ENCODE results near the gene MSI2.

Gene MSI2

DNA sequence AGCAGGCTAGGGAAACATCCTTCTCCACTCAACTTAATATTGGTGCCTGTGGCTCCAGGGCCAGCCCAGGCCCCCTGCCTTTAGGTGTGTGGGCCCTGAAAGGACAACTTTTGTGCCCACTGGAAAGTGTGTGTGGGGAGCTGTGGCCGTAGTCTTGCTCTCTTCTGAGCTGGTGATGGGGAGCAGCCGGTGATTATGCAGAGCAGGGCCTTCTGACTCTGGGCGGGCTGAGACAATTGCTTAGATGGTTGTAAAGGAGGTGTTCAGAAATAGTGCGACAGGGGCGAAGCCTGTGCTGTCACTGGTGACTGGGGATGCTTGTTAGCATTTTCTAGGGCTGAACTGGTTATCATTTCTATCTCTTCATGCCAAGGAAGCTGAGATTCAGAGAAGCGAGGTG is 62.6 kb downstream of the MSI2 start:
- DNase-seq (ENCODE audit: low read depth): no peak

DNA sequence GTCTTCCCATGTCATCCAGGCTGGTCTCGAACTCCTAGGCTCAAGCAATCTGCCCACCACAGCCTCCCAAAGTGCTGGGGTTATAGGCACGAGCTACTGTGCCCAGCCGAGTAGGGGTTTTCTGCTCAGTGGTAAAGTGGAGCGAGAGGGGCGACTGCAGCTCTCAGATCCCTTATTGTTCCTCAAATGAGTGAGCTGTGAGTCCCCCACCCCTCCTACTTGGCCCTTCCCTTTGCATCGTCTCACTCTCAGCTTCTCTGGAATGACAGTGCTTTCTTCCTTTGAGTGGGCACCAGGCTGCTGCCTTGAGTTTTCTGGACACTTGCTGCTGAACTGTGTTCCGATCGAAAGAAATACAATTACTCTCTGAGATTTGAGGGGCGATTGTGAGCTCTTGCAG is 63.5 kb downstream of the MSI2 start:
- no peak for DNase-seq (ENCODE audit: low read depth)

GRCh38 chr17:57323391-57323790 is 67.1 kb downstream of the MSI2 start:
- DNase-seq (ENCODE audit: low read depth): no peak

GRCh38 chr17:57324060-57324459 is 67.7 kb downstream of the MSI2 start:
- DNase-seq (ENCODE audit: low read depth): no peak

GRCh38 chr17:57324631-57325030 is 68.3 kb downstream of the MSI2 start:
- no peak for DNase-seq (ENCODE audit: low read depth)

DNA sequence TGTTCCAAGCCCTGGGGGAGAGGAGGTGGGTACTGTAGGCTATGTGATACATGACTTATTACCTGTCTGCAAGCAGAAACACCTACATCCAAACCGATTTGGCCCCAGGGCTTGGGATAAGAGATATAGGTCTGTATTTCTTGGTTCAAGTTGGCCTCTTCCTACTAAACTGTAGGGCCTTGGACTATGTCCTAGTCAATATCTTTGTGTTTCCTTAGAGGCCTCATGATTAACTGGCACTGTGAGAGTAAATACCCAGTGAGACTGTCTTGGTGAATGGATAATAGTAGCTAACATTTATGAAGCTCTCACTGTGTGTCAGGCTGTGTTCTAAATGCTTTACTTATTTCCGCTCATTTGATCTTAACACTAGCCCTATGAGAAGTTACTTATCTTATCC is 70.0 kb downstream of the MSI2 start:
- no peak for DNase-seq (ENCODE audit: low read depth)

DNA sequence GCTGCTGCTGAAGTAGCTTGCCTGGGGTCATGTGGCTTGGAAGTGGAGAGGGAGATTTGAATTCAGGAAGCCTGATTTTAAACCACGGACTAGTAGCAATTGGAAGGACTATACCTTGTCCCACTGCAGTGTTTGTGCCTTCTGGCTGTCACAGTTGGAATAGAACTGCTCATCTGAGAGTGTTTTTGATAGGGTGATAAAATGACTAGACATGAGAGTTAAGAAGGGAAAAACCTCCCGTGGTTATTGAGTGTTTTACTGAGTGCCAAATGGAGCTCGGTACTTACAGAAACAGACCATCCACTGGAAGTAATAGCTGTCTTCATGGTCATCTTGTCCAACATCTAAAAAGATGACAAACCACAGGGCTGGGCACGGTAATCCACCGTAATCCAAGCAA is 70.4 kb downstream of the MSI2 start:
- no peak for DNase-seq (ENCODE audit: low read depth)

DNA sequence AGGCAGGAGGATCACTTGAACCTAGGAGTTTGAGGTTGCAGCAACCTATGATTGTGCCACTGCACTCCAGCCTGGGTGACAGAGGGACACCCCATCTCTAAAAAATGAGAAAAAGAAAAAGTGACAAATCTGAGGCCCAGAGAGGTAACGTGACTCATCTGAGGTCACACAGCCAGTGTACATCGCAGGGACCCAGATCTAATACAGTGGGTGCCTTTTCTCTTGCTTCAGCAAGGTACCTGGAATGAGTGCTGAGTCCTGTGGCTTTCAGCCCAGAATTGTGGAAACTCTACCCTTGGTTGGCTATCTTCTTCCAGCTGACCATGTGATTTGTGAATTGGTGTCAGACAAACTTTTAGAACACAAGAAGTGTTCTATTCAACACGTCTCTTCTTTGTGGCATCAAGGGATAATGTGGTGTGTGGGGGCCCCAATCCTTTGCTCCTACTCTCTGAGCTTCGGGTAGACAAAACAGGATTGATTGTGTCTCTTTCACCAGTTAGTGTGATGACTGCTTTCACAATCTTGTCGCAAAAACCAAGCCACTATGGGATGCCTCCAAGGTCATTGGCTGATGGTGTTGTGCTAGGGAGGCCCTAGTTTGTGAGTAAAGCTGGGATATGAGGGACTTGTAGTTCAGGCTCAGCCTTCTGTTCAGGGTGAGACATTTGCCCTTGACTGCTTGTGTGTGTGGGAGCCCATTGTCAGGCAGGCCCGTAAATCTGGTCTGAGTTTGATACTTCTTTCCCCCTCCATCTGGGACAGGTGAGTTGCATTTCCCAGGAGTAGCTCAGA is 71.0 kb downstream of the MSI2 start:
- DNase-seq (ENCODE audit: low read depth): no peak

- DNase-seq (ENCODE audit: low read depth): no peak
These were observed 72.0 kb downstream of the MSI2 start for GRCh38 chr17:57328109-57328882.

DNA sequence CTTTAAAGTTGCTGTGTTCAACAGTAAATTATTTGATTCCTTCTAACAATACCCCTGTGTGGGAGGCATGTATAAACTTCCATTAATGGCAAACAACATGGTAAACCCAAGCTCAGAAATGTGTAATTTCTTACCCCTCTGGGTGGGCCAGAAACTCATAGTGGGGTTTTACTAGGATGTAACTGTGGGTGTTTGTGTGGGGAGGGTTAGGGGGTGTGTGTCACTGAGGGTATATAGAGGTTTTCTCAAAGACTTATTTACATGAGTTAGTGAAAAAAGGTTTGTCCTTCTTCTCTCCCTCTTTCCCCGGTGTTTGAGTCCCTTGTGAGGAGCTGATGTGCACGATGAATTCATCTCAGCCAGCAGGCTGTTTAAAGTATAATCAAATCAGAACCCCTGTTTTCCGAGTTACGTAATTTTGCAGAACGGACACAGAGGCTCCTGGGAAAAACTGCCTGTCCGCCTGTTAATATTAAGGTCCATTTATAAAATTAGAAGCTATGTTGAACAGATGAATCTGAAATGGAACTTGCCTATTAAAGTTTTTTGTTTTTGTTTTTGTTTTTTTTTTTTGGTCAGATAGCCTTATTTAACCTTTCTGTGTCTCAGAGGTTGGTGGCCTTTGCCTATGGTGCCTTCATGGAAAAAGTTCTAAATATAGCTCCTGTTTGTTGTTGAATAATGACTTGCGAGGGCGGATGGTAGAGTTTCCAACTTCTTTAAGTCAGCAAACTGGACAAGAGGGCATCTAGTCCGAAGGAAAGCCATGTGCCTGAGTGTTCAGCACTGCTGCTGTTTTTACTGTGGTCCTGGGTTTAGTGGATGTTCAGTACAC is 73.3 kb downstream of the MSI2 start:
- no peak for DNase-seq (ENCODE audit: low read depth)

DNA sequence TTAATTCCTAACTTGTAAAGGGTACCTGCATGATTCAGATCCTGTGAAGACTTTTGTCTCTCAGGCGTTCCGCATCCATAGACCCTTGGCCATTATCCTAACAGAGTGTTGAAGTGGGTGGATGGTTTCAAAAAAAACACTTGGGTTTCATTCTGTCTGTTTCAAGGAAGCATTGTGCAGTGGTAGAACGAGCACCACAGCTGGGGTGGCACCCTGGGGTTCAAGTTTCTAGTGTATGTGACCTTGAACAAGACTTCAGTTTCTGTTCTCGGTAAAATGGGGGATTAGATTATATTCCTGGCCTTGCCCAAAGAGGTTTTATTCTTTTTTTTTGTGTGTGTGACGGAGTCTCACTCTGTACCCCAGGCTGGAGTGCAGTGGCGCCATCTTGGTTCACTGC is 74.3 kb downstream of the MSI2 start:
- DNase-seq (ENCODE audit: low read depth): no peak

DNA sequence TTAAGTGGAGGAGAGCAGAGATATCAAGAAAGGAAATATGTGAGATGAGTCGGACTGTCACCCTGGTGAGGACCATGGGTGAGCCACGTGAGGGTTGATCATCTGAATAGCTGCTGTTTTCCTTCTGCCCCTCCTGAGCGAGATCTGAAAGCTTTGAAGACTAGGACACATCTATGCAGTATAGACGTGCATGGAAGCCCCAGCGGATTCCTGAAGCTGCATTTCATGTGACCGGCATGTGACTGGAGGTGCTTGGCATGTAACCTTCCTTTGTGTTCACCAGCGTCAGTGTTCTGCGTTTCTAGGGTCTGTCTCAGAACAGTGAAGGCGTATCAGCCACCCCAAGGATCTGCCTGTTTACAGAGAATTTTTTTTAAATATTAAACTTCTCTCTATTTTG is 75.1 kb downstream of the MSI2 start:
- no peak for DNase-seq (ENCODE audit: low read depth)

- DNase-seq (ENCODE audit: low read depth): no peak
These were observed 76.2 kb downstream of the MSI2 start for GRCh38 chr17:57332501-57332900.

DNA sequence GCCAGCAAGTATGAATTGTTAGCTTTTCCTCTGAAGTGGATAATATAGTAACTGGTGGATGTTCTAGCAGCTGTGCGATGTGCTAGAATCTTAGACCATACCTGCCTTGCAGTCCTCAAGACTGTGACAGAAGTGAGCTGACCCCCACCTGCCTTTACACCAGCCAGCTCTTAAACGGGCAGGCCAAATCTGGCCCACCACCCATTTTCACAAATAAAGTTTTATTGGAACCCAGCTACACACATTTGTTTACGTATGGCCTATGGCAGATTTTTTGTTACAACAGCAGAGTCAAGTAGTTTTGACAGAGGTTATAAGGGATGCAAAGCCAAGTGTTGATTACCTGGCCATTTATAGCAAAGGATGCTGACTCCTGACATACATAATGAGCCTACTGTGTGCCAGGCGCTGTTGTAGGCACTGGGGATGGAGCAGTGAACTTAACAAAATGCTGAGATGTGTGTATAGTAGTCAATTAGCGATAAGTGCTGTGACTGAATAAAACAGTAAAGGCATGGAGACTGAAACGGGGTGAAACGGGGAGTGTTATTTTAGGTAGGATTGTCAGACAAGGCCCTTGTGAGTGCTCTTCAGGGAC is 79.0 kb downstream of the MSI2 start:
- no peak for DNase-seq (ENCODE audit: low read depth)

GRCh38 chr17:57337390-57337789 is 81.1 kb downstream of the MSI2 start:
- DNase-seq (ENCODE audit: low read depth): no peak

DNA sequence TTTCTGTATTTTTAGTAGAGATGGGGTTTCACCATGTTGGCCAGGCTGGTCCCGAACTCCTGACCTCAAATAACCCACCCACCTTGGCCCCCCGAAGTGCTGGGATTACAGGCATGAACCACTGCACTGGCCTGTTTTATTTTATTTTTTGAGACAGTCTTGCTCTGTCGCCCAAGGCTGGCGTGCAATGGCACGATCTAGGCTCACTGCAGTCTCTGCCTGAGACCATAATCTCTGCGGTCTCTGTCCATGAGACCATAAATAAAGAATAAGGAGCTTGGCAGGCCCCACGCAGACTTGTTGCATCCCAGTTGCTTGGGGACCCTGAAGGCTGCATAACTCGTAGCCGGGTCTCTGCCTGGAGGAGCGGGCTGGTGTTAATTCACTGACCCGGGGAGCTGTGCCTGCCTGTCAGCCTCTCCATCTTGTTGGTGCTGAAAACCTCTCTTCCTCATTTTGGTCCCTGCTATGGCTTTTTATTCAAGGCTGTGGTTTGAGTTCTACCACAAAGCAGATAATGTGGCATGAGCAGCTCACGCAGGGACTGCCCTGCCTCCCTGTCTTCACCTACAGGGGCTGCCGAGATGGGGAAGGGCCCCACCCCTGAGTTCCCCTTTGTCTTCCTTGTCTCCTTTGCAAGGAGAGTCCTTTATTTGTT is 82.1 kb downstream of the MSI2 start:
- no peak for DNase-seq (ENCODE audit: low read depth)

- no peak for DNase-seq (ENCODE audit: low read depth)
These were observed 84.0 kb downstream of the MSI2 start for GRCh38 chr17:57340160-57340981.

GRCh38 chr17:57341611-57342540 is 85.6 kb downstream of the MSI2 start:
- DNase-seq (ENCODE audit: low read depth): no peak

DNA sequence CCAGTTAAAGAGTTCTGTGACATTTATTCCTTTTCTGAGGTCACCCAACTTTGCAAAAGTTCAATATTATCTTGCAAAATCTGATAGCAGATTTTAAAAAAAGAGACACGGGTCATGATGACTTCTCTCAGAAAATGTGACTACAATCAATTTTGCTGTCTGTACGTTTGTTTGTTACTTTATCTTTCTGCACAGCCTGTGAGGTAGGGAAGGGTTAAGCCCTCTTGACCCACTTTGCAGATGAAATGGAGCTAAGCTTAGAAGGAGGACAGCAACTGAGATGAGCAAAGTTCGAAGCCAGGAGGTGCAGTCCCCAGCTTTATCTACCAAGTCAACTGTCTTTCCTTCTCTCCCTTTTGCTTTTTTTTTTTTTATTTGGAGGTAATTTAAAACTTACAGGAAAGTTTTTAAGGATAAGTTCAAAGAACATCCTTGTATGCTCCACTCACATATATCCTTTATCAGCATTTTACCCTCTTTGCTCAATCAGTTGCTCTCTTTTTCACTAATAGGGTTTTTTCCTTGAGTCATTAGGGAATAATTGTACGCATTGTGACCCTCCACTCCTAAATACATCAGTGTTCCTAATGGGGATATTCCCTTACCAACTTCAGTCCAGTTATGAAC is 86.8 kb downstream of the MSI2 start:
- DNase-seq (ENCODE audit: low read depth): no peak
